Neuronal stem cell (in vitro differentiated cells): ENCODE measurements around the gene SS18L1.

Experiments
- DNase-seq: peaks from one replicate; pipeline ENCODE4 v3.0.0-alpha.2; 2013; ENCODE audit warnings: low spot score
- H2AFZ ChIP-seq: one replicate; pipeline ENCODE4 v1.6.1; 2013; ENCODE audit warnings: mild to moderate bottlenecking, low read length, inconsistent platforms
- H2AK5ac ChIP-seq: 2 replicates; pipeline ENCODE4 v1.6.1; 2013; ENCODE audit warnings: low read depth, mild to moderate bottlenecking, inconsistent platforms, low read length, moderate library complexity, mixed read lengths
- H2BK120ac ChIP-seq: 2 replicates; pipeline ENCODE4 v1.6.1; 2013; ENCODE audit warnings: low read depth, mild to moderate bottlenecking, inconsistent platforms, low read length, moderate library complexity, mixed read lengths
- H2BK12ac ChIP-seq: one replicate; pipeline ENCODE4 v1.6.1; 2013; ENCODE audit warnings: low read length, inconsistent platforms
- H2BK15ac ChIP-seq: 2 replicates; pipeline ENCODE4 v1.6.1; 2013; ENCODE audit warnings: mild to moderate bottlenecking, low read length, inconsistent platforms, mixed read lengths
- H2BK5ac ChIP-seq: one replicate; pipeline ENCODE4 v1.6.1; 2013; ENCODE audit warnings: inconsistent platforms, mild to moderate bottlenecking, low read length, moderate library complexity
- H3K14ac ChIP-seq: one replicate; pipeline ENCODE4 v1.6.1; 2013; ENCODE audit warnings: low read length, inconsistent platforms
- H3K18ac ChIP-seq: 2 replicates; pipeline ENCODE4 v1.6.1; 2013; ENCODE audit warnings: low read length, inconsistent platforms
- H3K23ac ChIP-seq: 2 replicates; pipeline ENCODE4 v1.6.1; 2013; ENCODE audit warnings: low read depth, mild to moderate bottlenecking, mixed read lengths, low read length, inconsistent platforms; ENCODE audit not compliant: poor library complexity
- H3K27ac ChIP-seq: replicated peaks from 3 replicates; pipeline ENCODE4 v1.5.1; 2013; ENCODE audit warnings: low read length, inconsistent platforms
- H3K27me3 ChIP-seq, 3 experiments: 2 replicates each; pipeline ENCODE4 v1.6.1; 2013; ENCODE audit warnings: low read length in 3 of 3, mild to moderate bottlenecking in 2 of 3, inconsistent platforms in 1 of 3, low read depth in 1 of 3, mixed read lengths in 1 of 3, moderate library complexity in 1 of 3; ENCODE audit not compliant: control insufficient read depth in 3 of 3, insufficient read depth in 3 of 3
- H3K36me3 ChIP-seq, 2 donors: replicated peaks in 1 of 2; 2 replicates each; pipeline ENCODE4 v1.6.1; 2013; ENCODE audit warnings: low read length in 2 of 2; ENCODE audit not compliant: control insufficient read depth in 2 of 2, insufficient read depth in 2 of 2
- H3K4ac ChIP-seq: 2 replicates; pipeline ENCODE4 v1.6.1; 2013; ENCODE audit warnings: inconsistent platforms, mild to moderate bottlenecking, low read length, moderate library complexity
- H3K4me1 ChIP-seq, 2 donors: 1 replicate in 1 of 2; 2 replicates in 1 of 2; pipeline ENCODE4 v1.6.1; 2013; ENCODE audit warnings: low read length in 2 of 2, low read depth in 1 of 2; ENCODE audit not compliant: control insufficient read depth in 2 of 2, insufficient read depth in 1 of 2
- H3K4me2 ChIP-seq: one replicate; pipeline ENCODE4 v1.6.1; 2013; ENCODE audit warnings: mild to moderate bottlenecking, low read length, inconsistent platforms; ENCODE audit not compliant: insufficient read depth, poor library complexity, severe bottlenecking
- H3K4me3 ChIP-seq, 2 donors: 2 replicates each; pipeline ENCODE4 v1.5.1; 2013; ENCODE audit warnings: low read length in 2 of 2, mild to moderate bottlenecking in 2 of 2, inconsistent platforms in 1 of 2, moderate library complexity in 1 of 2
- H3K79me1 ChIP-seq: one replicate; pipeline ENCODE4 v1.6.1; 2013; ENCODE audit warnings: low read depth, mild to moderate bottlenecking, inconsistent platforms, low read length, moderate library complexity
- H3K9ac ChIP-seq: one replicate; pipeline ENCODE4 v1.6.1; 2013; ENCODE audit warnings: mild to moderate bottlenecking, low read depth, low read length, inconsistent platforms; ENCODE audit not compliant: poor library complexity
- H3K9me3 ChIP-seq, 2 donors: replicated peaks in 1 of 2; 2 replicates each; pipeline versions ENCODE3 to v1.6.1; 2013; ENCODE audit warnings: low read length in 2 of 2, mild to moderate bottlenecking in 2 of 2, inconsistent platforms in 1 of 2, low read depth in 1 of 2, mixed read lengths in 1 of 2, moderate library complexity in 1 of 2; ENCODE audit not compliant: control insufficient read depth in 2 of 2, insufficient read depth in 1 of 2
- H4K8ac ChIP-seq: one replicate; pipeline ENCODE4 v1.6.1; 2013; ENCODE audit warnings: low read depth, mild to moderate bottlenecking, inconsistent platforms, low read length, moderate library complexity
- H4K91ac ChIP-seq: one replicate; pipeline ENCODE4 v1.6.1; 2013; ENCODE audit warnings: low read length, low read depth, mild to moderate bottlenecking, inconsistent platforms; ENCODE audit not compliant: poor library complexity
- whole genome bisulfite sequencing, 2 donors: extraction: QIAGEN DNeasy Blood & Tissue Kit; methylation state at CpG; one replicate each; pipeline ENCODE4 v1.1.7; 2013; ENCODE audit warnings: missing lambda C conversion rate in 2 of 2, mixed read lengths in 1 of 2; ENCODE audit not compliant: insufficient read length in 2 of 2, insufficient replicate concordance in 1 of 2; ENCODE audit errors: extremely low coverage in 2 of 2; 5-methylcytosine and 5-hydroxymethylcytosine counted together

SS18L1 gene

GRCh38 chr20:62168890-62169435 lies 25.4 kb downstream of the SS18L1 start:
- no peak overlapping the region for H3K9ac ChIP-seq
- H3K27ac ChIP-seq: no peak overlapping the region
- no peaks in the 10 kb centered on the region for H3K27me3 ChIP-seq
- DNase-seq: no peak
- H2BK120ac ChIP-seq: no peak overlapping the region
- peak overlapping the region in 1 of 2 donors; percentile 48 for H3K4me3 ChIP-seq
- no peak overlapping the region for H2BK5ac ChIP-seq
- H3K4me2 ChIP-seq: peak overlapping the region; percentile 14
- H3K79me1 ChIP-seq: peaks cover 9% of the 10 kb centered on the region
- H2BK15ac ChIP-seq: no peak overlapping the region
- no peak overlapping the region for H3K18ac ChIP-seq
- no peak overlapping the region for H4K91ac ChIP-seq
- peak overlapping the region; percentile 22 for H3K23ac ChIP-seq
- H2AFZ ChIP-seq: no peak overlapping the region
- H3K4me1 ChIP-seq: no peaks in the 10 kb centered on the region
- H3K9me3 ChIP-seq: no peaks in the 10 kb centered on the region
- H3K14ac ChIP-seq: no peak overlapping the region
- H4K8ac ChIP-seq: peak overlapping the region; percentile 19
- H2BK12ac ChIP-seq: no peak overlapping the region
- WGBS, 2 donors: no CpG with 5 or more reads among the region's 23 CpGs
- no peak overlapping the region for H3K4ac ChIP-seq
- no peak overlapping the region for H2AK5ac ChIP-seq
- peaks cover 43 to 73% of the 10 kb centered on the region in 2 donors for H3K36me3 ChIP-seq

- DNase-seq: no peak
- H3K79me1 ChIP-seq: peaks cover 7% of the 10 kb centered on the region
- peaks cover 38 to 73% of the 10 kb centered on the region in 2 donors for H3K36me3 ChIP-seq
- no peak overlapping the region for H4K91ac ChIP-seq
- H3K4me1 ChIP-seq: no peaks in the 10 kb centered on the region
- H3K27ac ChIP-seq: no peak overlapping the region
- peak overlapping the region; percentile 4 for H2BK12ac ChIP-seq
- no peak overlapping the region for H3K18ac ChIP-seq
- H2AFZ ChIP-seq: no peak overlapping the region
- no peak overlapping the region for H3K4ac ChIP-seq
- no peak overlapping the region for H3K23ac ChIP-seq
- H2AK5ac ChIP-seq: no peak overlapping the region
- no peak overlapping the region for H3K4me2 ChIP-seq
- no CpG with 5 or more reads among the region's 9 CpGs for WGBS, 2 donors
- no peak overlapping the region for H3K14ac ChIP-seq
- no peak overlapping the region for H3K9ac ChIP-seq
- H3K27me3 ChIP-seq: no peaks in the 10 kb centered on the region
- no peaks in the 10 kb centered on the region for H3K9me3 ChIP-seq
- H4K8ac ChIP-seq: no peak overlapping the region
- H2BK120ac ChIP-seq: no peak overlapping the region
- H2BK15ac ChIP-seq: no peak overlapping the region
- no peak overlapping the region for H2BK5ac ChIP-seq
- no peak overlapping the region for H3K4me3 ChIP-seq
Measured at GRCh38 chr20:62170536-62170935, 27.0 kb downstream of the SS18L1 start.

- Histone ChIP-seq H3K9ac (no peak overlapping the region), H4K8ac (no peak overlapping the region), H3K14ac (no peak overlapping the region), H2AFZ (no peak overlapping the region), H3K4ac (no peak overlapping the region), H3K27me3 (no peaks in the 10 kb centered on the region), H4K91ac (no peak overlapping the region), H3K4me2 (no peak overlapping the region), H3K4me3 (no peak overlapping the region), H2BK12ac (no peak overlapping the region), H3K4me1 (no peaks in the 10 kb centered on the region), H3K23ac (no peak overlapping the region), H3K9me3 (no peaks in the 10 kb centered on the region), H3K18ac (no peak overlapping the region), H2AK5ac (no peak overlapping the region), H2BK15ac (no peak overlapping the region), H2BK5ac (no peak overlapping the region), H3K79me1 (peaks cover 7% of the 10 kb centered on the region), H2BK120ac (no peak overlapping the region), H3K36me3 (peaks cover 35 to 73% of the 10 kb centered on the region in 2 donors), H3K27ac (no peak overlapping the region)
- DNase-seq: no peak
- no CpG with 5 or more reads among the region's 8 CpGs for WGBS, 2 donors
Measured at GRCh38 chr20:62171245-62171644, 27.7 kb downstream of the SS18L1 start.

- no peak overlapping the region for H3K4me2 ChIP-seq
- no peak overlapping the region for H3K14ac ChIP-seq
- no peaks in the 10 kb centered on the region for H3K9me3 ChIP-seq
- no peak overlapping the region for H2AFZ ChIP-seq
- no CpG with 5 or more reads among the region's 18 CpGs for WGBS, 2 donors
- H2AK5ac ChIP-seq: no peak overlapping the region
- H3K27me3 ChIP-seq: no peaks in the 10 kb centered on the region
- H2BK5ac ChIP-seq: no peak overlapping the region
- no peak overlapping the region for H2BK12ac ChIP-seq
- H4K91ac ChIP-seq: no peak overlapping the region
- H2BK120ac ChIP-seq: no peak overlapping the region
- peaks cover 35 to 79% of the 10 kb centered on the region in 2 donors for H3K36me3 ChIP-seq
- no peak overlapping the region for H4K8ac ChIP-seq
- H3K23ac ChIP-seq: no peak overlapping the region
- H3K9ac ChIP-seq: no peak overlapping the region
- no peak for DNase-seq
- no peak overlapping the region for H3K4me3 ChIP-seq
- H3K27ac ChIP-seq: no peak overlapping the region
- no peak overlapping the region for H3K18ac ChIP-seq
- no peak overlapping the region for H3K4ac ChIP-seq
- H3K79me1 ChIP-seq: peaks cover 7% of the 10 kb centered on the region
- no peaks in the 10 kb centered on the region for H3K4me1 ChIP-seq
- no peak overlapping the region for H2BK15ac ChIP-seq
Measured at GRCh38 chr20:62172666-62173065, 29.1 kb downstream of the SS18L1 start.
